GM18499 (cell line): Measurements from ENCODE around the gene ISCU.

Experiments used
- ATAC-seq: cut with Tn5 transposase; IDR thresholded peaks from one replicate; pipeline ENCODE4 v1.9.1; 2021; ENCODE audit warnings: moderate number of reproducible peaks; ENCODE audit not compliant: insufficient read depth, unreplicated experiment

ISCU gene

DNA sequence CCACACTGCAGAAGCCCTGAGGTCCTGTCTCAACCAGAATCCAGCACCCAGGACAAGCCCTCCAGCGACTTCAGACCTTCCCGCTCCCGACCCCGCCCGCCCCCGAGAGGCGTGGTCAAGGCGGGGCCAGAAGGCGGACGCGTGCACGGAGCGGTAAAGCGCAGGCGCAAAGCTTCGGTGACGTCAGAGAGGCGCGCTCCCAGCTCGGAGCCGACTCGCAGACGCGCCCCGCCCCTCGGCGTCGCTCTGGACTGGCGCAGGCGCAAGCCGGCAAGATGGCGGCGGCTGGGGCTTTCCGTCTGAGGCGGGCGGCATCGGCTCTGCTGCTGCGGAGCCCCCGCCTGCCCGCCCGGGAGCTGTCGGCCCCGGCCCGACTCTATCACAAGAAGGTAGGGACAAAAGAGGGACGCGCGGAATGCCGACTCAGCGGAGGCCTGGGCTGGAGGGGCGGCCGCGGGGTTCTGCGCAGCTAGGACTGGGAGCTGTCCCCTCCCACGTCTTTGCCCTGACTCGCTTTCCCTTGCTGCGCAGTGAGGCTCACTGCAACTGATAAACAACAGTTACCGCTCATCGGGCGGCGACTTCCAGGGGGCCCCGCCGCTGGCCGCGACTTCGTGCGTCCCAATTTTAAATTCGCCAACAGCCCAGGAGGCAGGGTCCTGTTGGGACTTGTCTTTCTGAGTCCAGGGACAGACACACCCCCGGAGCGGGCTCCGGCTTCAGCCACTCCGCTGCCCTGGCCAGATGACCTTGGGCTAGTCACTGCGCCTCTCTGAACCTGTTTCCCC is at the start of gene ISCU:
Gene ISCU (plus strand): TSS at position 249 of the 788 bp plus-strand sequence. CDS start 27 bp downstream, at position 276.
- ATAC-seq, result peak; percentile 38

DNA sequence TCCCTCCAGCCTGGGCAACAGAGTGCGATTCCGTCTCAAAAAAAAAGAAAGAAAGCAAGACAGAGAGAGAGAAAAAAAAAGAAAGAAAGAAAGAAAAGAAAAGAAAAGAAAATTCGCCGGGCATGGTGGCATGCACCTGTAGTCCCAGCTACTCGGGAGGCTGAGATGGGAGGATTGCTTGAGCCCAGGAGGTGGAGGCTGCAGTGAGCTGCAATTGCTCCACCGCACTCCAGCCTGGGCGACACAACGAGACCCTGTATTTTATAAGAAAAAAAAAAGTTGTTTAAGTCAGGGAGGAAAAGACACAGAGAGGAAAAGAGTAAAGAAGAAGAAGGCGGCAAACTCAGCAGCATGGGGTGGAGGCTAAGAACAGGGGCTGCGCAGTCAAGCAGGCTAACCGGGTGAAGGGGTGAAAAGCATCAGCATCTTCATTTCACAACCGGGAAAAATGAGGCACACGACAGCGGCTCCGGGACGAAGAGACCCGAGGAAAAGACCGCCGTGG is 47.9 kb upstream of the ISCU start:
- ATAC-seq, result no peak

DNA sequence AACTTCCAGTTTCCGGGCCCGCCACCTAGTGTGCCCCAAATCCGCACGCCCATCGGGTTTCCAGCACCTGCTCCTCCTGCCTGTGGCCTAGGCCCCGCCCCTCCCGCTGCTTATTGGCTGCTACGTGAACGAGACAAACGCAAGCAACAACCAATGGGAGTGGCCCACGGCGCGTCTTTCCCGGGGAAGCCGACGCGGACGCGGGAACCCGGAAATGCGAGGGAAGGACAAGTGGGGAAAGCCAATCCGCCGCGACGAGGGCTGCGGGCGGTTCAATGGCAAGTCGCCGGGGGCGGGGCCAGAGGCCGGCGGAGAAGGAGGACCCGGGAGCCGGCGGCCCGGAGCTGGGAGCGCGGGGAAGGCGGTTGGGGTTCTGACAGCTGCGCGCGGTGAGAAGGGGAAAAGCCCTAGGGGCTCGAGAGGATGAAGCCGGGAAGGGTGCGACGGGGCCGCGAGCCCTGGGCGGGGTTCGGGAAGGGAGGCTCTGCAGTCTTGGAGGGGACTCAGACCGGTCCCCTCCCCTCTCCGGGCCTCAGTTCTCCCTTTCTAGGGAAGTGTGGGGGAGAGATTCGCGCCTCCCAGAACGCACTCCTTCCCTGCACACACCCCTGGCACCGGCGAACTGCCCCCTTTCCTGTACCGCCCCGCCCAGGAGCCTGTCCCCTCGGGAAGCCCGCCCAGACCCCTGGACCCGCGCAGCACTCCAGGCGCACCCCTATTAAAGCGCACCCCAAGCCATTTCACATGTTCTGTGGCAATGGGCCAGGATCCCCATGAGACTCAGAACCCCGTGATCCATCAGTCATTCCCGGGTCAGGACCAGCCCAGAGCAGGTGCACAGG is 47.2 kb upstream of the ISCU start, which contains the start of gene FICD:
Gene FICD (plus strand): TSS at position 305 of the 842 bp plus-strand sequence. CDS start 1,696 bp downstream, outside the sequence.
- ATAC-seq, result peak; percentile 68

DNA sequence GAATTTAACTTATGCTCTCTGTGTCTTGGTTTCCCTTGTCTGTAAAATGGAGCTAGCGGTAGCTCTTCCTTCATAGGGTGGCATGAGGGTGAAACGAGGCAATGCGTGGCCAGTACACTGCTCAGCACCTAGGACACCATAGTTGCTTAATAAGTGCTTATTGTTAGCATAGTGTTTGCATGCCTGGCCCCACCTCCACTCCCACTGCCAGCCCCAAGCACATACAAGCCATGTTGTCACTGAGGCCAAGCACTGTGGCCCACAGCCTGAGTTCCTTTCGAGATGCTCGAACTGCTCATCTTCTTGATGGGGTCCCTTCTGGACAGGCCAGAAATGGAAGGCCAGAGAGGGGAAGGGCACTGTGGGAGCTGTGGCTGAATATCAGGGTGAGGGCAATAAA is 46.5 kb upstream of the ISCU start:
- ATAC-seq, result no peak

DNA sequence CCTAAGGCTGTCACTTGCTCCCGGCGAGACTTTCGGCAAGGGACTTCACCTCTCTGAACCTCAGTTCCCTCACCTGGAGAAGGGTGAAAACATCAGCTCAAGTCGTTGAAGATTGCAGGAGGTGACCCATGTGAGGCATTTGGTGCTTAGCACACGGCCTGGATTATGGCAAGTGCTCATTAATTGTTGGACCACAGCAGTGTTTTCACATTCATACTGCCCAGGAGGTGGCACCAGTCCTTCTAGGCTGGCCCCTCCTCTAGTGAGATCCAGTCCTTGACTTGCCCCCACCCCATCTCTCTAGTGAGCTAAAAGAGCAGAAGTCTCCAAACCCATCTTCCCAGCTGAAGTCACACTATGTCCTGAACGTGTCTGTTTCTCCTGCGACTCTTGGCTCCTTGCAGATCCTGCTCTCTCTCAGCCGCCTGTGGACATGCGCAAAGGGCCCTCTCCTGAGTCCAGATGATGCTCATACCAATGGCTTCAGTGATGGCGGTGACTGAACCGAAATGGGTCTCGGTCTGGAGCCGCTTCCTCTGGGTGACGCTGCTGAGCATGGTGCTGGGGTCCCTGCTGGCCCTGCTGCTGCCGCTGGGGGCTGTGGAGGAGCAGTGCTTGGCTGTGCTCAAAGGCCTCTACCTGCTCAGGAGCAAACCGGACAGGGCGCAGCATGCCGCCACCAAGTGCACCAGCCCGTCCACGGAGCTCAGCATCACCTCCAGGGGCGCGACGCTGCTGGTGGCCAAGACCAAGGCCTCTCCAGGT is 45.7 kb upstream of the ISCU start:
- ATAC-seq, result no peak

DNA sequence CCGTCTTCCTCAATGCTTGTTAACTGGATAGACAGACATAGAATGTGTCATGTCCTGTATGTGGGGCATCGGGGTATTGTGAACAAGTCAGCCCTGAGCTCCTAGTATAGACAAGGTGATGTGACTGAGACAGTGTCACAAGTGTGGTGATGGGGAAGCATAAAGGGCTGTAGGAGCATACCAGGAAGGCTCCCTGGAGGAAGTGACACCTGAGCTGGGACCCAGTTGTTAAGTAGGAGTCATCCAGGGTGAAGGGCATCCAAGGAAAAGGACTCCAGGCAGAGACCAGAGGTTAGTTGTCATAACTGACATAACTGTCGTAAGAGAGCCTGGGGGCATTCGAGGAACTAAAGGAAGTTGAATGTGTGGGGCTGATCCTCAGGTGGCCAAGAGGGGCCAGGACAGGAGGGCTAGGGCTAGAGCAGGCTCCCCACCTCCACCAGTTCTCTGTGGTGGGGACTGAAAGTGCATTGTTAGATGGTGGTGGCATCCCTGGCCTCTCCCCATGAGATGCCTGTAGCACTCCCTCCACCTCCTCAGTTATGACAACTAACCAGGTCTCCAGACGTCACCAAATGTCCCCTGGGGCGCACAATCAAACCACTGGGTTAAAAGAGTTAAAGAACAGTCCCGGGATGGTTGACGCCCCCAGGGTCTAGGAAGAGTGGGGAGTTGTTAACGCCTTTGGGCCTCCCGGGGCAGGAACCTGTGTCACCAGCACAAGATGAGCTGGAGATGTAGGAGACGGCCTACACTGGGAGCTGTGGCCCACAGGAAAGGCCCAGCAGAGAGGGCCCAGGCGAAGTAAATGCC is 44.9 kb upstream of the ISCU start:
- ATAC-seq, result no peak

DNA sequence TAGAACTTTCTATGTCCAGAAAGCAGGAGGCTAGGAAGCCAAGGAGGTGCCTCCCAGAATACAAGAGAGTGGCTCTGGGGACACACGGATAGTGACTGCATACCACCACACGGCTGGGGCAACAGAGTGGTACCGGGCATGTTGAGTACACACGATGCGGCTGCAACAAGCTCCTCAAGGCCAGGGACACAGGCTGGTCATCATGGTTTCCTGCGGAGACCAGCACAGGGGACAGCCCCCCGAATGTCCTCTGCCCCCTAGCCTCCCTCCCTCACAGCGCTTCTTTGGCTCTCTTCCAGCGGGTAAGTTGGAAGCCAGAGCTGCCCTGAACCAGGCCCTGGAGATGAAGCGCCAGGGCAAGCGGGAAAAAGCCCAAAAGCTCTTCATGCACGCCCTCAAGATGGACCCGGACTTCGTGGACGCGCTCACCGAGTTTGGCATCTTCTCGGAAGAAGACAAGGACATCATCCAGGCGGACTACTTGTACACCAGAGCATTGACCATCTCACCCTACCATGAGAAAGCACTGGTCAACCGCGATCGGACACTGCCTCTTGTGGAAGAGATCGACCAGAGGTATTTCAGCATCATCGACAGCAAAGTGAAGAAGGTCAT is 44.2 kb upstream of the ISCU start:
- no peak for ATAC-seq

DNA sequence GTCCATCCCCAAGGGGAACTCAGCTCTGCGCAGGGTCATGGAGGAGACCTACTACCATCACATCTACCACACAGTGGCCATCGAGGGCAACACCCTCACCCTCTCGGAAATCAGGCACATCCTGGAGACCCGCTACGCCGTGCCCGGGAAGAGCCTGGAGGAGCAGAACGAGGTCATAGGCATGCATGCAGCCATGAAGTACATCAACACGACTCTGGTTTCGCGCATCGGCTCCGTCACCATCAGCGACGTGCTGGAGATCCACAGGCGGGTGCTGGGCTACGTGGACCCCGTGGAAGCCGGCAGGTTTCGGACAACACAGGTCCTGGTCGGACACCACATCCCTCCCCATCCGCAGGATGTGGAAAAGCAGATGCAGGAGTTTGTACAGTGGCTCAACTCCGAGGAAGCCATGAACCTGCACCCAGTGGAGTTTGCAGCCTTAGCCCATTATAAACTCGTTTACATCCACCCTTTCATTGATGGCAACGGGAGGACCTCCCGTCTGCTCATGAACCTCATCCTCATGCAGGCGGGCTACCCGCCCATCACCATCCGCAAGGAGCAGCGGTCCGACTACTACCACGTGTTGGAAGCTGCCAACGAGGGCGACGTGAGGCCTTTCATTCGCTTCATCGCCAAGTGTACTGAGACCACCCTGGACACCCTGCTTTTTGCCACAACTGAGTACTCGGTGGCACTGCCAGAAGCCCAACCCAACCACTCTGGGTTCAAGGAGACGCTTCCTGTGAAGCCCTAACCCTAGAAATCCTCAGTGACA is 43.5 kb upstream of the ISCU start:
- ATAC-seq, result no peak

DNA sequence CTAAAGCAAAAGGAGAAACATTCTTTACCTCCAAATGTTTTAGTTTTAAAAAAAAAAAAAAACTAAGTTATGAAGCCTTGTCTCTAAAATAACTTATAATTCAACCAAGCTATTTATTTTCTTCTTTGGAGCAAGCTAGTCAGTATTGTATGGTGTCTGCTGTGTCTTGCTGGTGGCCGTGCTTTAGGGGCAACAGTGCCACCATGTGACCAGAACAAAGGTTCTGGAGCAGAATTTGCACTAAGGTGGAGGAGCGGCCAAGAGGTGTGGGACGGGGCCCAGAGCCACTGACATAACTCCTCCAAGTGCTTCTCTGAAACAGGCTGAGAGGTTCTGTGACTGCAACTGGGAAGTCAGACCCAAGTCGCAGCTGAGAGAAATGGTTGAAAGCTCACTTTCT is 42.8 kb upstream of the ISCU start:
- no peak for ATAC-seq

DNA sequence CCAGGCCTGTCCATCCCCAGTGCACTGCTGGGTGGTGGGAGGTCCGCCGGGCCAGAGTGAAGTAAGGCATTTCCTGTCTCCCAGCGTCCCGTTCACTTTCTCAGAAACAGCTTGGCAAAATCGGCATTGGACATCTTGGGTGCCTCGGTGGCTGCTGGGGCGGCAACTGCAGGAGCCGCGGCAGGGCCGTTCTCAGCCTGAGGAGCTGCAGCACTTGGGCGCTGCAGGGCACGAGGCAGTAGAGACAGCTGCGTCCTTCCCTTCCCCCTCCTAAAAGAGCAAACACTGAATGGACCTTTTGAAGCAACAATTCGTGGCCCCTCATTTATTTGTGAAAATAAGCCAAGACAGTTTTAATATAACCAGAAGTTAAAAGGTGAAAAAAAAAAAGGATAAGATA is 39.0 kb upstream of the ISCU start:
- no peak for ATAC-seq

DNA sequence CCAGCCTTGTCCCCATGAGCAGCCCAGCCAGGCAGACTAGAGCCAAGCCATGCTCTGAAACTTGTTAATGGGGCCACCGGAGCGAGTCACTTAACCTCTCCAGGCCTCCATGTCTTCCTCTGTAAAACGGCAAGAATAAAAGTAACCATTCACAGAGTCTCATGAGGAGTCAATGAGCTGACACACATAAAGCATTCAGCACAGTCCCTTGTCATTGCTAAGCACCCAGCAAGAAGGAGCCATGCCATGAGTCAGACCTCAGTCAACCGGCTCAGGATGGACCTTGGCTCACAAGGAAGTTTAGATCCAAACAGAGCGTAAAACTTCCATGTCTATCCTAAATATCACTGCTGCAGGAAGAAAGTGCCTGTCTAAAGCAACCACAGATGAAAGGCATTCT is 36.7 kb upstream of the ISCU start:
- ATAC-seq, result no peak

DNA sequence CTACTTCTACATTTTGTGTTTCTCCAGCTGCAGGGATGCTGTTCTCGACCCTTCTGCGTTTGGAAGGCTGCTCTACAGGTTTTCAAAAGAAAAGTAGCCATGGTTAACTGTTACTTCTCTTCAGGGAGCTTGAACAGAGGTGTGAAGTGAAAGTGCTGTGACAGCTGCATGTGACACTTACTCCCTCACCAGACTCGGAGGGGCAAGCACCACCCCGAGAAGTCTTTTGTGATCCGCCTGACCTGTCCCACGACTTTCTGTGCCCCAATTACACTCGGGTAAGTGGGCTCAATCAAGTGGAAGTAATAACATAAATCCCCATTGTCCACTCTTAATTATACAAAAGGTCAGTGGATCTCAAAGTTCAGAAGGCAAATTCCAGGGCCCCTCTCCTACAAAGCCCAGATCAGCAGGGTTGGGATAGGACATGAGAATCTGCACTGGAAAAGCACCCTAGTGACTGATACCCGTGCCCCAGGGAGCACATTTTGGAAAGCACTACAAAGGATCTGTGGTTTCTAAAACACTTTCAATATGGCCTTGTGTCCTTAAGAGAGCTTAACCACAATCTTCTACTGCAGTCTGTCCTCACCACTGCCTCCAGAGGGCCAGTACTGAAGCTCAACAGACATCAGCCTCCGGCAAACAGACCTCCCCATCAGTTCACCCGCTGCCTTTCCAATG is 35.8 kb upstream of the ISCU start:
- no peak for ATAC-seq

DNA sequence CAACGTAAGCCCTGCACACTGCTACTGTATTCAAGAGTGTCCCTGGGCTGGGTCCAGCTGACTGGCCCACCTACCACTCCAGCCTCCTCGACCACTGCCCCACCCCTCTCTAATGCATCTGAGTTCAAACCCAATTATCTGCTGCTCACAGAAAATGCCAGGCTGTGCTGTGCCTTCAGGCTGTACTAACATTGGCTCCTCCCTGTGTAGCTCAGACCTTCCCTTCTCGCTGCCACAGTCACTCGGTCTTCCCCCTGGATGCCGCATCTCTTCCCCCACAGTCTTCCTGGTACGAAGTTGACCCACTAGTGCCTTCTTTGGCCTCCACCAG is 35.3 kb upstream of the ISCU start:
- ATAC-seq, result no peak

DNA sequence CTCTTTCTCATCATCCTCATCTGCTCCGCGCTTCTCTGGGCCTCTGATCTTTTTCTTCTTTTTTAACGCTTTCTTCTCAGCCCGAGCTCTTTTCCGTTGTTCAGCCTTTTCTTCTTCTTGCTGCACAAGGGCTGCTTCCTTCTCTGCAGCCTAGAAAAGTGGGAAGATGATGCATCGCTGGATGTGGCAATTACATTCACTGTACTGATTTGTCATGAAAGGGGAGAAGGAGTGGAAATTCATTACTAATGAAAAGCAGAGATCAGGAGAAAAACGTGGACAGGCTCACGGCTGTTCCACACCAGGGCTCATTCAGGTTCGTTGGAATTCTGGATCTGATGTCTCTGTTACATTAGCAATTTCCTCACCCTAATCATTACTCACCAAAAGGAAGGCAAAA is 32.2 kb upstream of the ISCU start:
- ATAC-seq, result no peak

DNA sequence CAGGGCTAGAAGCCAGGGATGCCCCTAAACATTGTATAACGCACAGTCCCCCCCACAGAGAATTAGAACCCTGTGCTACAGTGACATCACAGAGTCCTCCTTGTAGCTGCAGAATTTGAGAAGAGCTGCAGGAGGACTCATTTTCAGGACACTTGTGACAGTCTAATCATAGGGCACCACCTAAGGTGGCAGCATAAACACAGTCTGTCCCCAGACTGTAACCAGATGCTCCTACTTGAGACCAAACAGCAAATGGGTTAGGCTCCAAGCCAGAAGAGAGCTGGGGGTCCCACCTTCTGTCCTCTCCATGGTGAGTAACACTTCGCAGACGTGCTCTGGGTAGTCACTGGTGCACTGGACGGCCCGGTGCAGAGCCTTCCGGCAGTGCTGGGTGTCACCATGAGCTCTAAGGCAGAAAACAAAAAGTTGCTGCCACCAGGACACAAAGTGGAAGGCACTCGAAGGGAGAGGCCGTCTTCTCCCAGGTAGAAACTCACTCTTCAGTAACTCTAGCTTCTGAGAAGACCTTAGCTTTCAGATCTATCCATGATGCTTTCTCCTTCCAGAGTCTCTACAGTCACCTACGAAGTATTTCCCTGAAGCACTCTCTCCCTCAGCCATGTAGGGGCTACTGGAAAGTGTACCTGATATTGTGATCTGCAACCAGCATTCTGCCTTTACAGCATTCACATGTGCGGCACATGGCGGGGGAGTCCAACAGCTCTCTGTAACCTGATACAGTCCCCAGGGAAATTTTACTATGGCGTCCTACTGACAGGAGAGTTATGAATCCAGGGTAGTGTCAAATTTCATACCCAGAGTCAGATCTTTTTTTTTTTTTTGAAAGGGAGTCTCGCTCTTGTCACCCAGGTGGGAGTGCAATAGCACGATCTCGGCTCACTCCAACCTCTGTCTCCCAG is 30.2 kb upstream of the ISCU start:
- ATAC-seq, result no peak

DNA sequence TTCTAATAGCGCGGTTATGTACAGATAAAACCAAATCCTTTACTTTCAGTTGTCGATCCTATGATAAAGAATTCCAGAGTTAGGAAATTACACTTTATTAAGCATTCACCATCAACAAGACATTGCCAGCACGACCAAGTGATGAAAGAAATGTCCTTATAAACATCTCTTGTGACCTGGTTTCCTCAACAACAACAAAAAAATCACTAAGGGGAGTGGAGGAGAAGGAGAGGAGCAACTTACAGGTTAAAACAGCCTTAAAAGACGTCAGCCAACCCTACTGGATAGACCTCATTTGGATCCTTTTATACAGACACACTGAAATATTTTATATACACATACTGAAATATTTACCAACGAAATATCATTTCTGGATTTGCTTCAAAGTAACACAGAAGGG is 24.2 kb upstream of the ISCU start:
- ATAC-seq, result no peak

DNA sequence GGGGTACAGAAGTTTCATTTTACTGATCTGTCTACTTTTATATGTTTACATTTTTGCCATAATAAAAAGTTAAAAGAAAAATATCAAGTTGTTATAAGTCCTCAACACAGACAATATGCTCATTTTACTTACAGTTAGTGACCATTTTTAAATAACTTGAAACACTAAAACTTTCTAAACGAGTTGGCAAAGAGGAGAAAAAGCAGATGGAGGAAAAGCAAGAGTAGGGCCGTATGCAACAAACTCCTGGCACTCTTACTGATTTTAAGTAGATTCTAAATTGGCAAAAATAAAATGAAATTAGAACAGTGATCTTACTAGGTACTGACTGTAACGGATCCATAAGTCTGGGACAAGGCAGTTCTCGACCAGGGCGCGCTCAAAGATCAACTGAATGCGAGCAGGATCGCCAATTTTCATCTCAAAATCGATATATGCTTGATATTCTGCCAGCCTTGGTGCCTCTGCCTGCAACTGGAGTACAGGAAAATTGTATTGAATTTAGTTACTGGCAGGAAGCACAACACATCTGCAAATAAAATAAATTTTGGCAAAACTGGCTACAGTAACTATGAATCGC is 23.7 kb upstream of the ISCU start:
- ATAC-seq, result no peak
